Ascending aorta (tissue), 2 donors: ENCODE measurements around the gene TSG101. TPM values are rescaled to one million over a fixed set of nuclear protein-coding genes. Genes with fewer than 3 reads are reported as not detected.

Experiments used
- DNase-seq, 2 donors: peaks; one replicate each; pipeline ENCODE4 v3.0.0-alpha.2; 2019; ENCODE audit warnings: low spot score in 2 of 2
- H3K27ac ChIP-seq, 2 donors: fragments of 200-600 bp; sonication (generic); one replicate each; pipeline ENCODE4 v1.5.1; 2016 to 2017; ENCODE audit warnings: mild to moderate bottlenecking in 1 of 2
- H3K27me3 ChIP-seq: fragments of 200-600 bp; sonication (generic); one replicate; pipeline ENCODE4 v1.5.1; 2017
- H3K36me3 ChIP-seq, 2 donors: fragments of 200-600 bp; sonication (generic); one replicate each; pipeline ENCODE4 v1.5.1; 2016
- H3K4me1 ChIP-seq, 2 donors: fragments of 200-600 bp; sonication (generic); one replicate each; pipeline ENCODE4 v1.5.1; 2016 to 2017; ENCODE audit warnings: mild to moderate bottlenecking in 1 of 2
- H3K4me3 ChIP-seq, 2 donors: fragments of 200-600 bp; sonication (generic); one replicate each; pipeline ENCODE4 v1.5.1; 2016 to 2017; ENCODE audit warnings: mild to moderate bottlenecking in 1 of 2
- H3K9me3 ChIP-seq, 2 donors: fragments of 200-600 bp; sonication (generic); one replicate each; pipeline ENCODE4 v1.5.1; 2016
- intact Hi-C: fragments of 100-400 bp; cut with DNase I; formaldehyde crosslinking; loops from one replicate; pipeline ENCODE4 v1.15.1; 2023
- total RNA-seq: library from RNA; depleted of rRNA; stranded (reverse); fragments of >200 nt; gene quantifications from one replicate; pipeline ENCODE4 v1.1.0, GENCODE V29; 2016
- TF ChIP-seq, protein P1 (sequence below), 3 experiments: fragments of 200-600 bp in 2 of 3; fragments of 450-650 bp in 1 of 3; sonication (generic) in 2 of 3; IDR thresholded peaks; one replicate each; pipeline ENCODE4 v1.5.1; 2016 to 2019; ENCODE audit warnings: antibody characterized with exemption in 3 of 3, mild to moderate bottlenecking in 1 of 3, moderate library complexity in 1 of 3

The TSG101 gene
- total RNA-seq, 1 donor from 2014 or later, result 20.3 TPM

DNA sequence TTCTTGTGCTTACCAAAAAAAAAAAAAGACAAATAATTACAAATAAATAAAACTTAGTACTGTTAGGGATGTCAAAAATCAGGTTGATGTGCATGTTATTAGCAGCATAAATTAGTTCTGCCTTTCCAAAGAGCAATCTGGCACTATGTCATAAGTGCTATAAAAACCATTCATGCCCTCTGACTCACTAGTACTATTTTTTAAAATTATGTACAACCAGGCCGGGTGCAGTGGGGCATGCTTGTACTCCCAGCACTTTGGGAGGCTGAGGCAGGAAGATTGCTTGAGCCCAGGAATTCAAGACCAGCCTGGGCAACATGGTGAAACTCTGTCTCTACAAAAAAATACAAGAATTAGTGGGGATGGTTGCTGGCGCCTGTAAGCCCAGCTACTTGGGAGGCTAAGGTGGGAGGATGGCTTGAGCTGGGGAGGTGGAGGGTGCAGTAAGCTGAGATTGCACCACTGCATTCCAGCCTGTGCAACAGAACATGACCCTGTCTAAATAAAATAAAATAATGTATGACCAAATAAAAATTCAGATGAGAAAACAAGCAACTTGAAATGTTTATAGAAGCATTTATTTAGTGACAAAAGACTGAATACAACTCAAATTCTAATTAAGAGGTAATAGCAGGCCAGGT, 36.5 kb upstream of the TSG101 start:
- intact Hi-C loops, result no loop called here
- no peak overlapping the region for H3K27ac ChIP-seq
- no peak overlapping the region for H3K4me3 ChIP-seq
- H3K4me1 ChIP-seq, result no peaks in the 10 kb centered on the region
- no peaks in the 10 kb centered on the region for H3K27me3 ChIP-seq
- no peak for DNase-seq
- H3K9me3 ChIP-seq, result no peaks in the 10 kb centered on the region
- TF ChIP-seq, protein P1, sequence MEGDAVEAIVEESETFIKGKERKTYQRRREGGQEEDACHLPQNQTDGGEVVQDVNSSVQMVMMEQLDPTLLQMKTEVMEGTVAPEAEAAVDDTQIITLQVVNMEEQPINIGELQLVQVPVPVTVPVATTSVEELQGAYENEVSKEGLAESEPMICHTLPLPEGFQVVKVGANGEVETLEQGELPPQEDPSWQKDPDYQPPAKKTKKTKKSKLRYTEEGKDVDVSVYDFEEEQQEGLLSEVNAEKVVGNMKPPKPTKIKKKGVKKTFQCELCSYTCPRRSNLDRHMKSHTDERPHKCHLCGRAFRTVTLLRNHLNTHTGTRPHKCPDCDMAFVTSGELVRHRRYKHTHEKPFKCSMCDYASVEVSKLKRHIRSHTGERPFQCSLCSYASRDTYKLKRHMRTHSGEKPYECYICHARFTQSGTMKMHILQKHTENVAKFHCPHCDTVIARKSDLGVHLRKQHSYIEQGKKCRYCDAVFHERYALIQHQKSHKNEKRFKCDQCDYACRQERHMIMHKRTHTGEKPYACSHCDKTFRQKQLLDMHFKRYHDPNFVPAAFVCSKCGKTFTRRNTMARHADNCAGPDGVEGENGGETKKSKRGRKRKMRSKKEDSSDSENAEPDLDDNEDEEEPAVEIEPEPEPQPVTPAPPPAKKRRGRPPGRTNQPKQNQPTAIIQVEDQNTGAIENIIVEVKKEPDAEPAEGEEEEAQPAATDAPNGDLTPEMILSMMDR (IDR thresholded peaks at IDR 0.05), result no peak
- H3K36me3 ChIP-seq, result peaks cover 47 to 75% of the 10 kb centered on the region in 2 donors

DNA sequence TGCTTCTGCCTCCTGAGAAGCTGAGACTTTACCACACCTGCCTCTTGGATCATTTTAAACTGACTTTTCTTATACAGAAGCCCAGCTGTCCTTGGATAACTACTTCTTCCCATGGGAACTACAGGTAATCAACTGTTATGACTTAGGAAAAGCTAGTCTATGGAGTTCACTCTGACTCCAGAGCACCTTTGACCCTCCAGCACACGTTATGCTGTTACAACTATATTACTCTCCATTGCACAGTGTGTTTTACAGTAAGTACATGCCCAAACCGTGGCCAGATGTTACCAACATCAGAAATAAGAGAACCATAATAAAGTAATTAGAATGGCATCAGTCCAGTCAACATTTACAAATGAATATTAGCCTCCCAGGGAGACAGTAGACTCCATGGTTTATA, 21.3 kb upstream of the TSG101 start:
- H3K9me3 ChIP-seq, result no peaks in the 10 kb centered on the region
- H3K4me3 ChIP-seq, result no peak overlapping the region
- H3K27me3 ChIP-seq, result no peaks in the 10 kb centered on the region
- no peak overlapping the region for H3K27ac ChIP-seq
- peaks cover 31 to 49% of the 10 kb centered on the region in 2 donors for H3K36me3 ChIP-seq
- DNase-seq, result no peak
- intact Hi-C loops, result no loop called here
- TF ChIP-seq, protein P1 (IDR thresholded peaks at IDR 0.05), result no peak
- H3K4me1 ChIP-seq, result no peaks in the 10 kb centered on the region

DNA sequence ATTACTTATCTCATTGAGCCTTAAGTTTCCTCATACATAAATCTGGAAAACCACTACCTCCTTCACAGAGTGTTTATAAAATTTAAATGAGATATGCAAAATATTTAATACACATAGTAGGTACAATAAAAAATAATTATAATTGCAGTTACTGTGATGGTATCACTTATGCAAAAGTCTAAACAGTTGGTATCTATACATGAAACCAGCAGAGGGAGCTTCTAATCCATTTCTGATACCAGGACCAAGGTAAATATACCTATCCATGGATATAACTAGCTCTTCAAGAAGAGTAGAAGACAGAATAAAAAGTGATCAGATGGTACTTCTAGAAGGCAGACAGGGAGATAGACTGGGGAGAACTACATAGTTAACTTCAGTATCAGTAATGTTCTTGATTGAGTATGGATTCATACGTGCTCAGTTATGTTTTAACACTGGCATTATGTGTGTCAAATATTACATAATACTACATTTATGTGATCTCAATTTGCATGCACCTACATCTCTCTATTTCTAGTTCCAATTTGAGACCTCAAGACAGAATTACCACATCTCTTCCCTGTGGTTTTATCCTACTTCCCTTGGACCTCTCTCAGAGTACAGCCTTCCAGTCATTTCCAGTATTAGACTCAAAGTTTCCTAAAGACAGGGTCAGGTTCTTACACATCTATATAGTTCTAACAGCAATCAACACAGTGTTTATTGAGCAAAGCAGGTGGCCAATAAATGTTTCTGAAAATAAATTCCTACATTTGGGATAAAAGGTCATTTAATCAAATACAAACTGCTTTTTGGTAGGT, 13.7 kb upstream of the TSG101 start:
- Histone ChIP-seq H3K9me3 (no peaks in the 10 kb centered on the region), H3K4me1 (no peaks in the 10 kb centered on the region), H3K4me3 (no peak overlapping the region), H3K36me3 (peaks cover 4 to 41% of the 10 kb centered on the region in 2 donors), H3K27ac (no peak overlapping the region), H3K27me3 (no peaks in the 10 kb centered on the region)
- intact Hi-C loops, result no loop called here
- DNase-seq, result no peak
- TF ChIP-seq, protein P1 (IDR thresholded peaks at IDR 0.05), result peak in 1 of 3 experiments; percentile 20

DNA sequence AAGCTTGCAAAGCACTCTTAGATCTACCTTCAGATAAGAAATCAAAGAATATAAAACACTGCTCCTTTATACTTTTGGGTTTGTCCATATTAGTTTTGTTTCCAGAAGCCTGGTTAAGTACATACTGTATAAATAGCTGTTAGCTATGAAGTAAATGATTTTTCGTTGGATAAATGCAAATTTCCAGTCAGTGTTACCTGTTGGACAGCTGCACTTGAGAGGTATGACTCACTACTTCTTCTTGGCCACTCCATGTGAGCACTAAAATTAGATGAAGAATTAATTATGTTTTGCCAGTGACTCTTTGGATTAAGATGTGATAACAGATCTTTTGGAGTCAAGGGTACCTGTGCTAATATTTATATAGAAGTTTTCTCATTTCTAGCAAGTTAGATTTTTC, 9.5 kb upstream of the TSG101 start:
- no peak overlapping the region for H3K27ac ChIP-seq
- intact Hi-C loops, result no loop called here
- H3K36me3 ChIP-seq, result peaks cover 6 to 14% of the 10 kb centered on the region in 2 donors
- DNase-seq, result no peak
- H3K4me1 ChIP-seq, result no peaks in the 10 kb centered on the region
- no peaks in the 10 kb centered on the region for H3K9me3 ChIP-seq
- H3K27me3 ChIP-seq, result no peaks in the 10 kb centered on the region
- TF ChIP-seq, protein P1 (IDR thresholded peaks at IDR 0.05), result no peak
- H3K4me3 ChIP-seq, result no peak overlapping the region

DNA sequence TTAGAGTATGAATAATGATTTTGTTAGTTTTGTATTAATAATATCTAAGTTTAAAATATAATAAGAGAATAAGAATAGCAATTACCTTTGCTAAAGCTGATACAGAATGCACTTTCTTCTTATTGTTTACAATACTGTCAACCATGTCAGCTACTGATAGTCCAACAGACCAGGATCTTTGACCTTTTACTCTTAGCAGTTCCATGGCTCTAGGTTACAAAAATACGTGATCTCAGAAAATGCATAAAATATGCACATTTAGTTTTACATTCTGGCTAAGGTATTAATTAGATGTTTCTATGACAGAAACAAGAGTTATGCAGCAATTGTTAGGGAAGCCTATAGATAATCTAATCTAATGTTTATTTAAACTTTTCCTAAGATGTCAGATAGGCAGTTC, 7.5 kb upstream of the TSG101 start:
- intact Hi-C loops, result no loop called here
- no peak for DNase-seq
- peaks cover 6 to 14% of the 10 kb centered on the region in 2 donors for H3K36me3 ChIP-seq
- no peak overlapping the region for H3K27ac ChIP-seq
- no peaks in the 10 kb centered on the region for H3K4me1 ChIP-seq
- H3K4me3 ChIP-seq, result no peak overlapping the region
- H3K9me3 ChIP-seq, result no peaks in the 10 kb centered on the region
- TF ChIP-seq, protein P1 (IDR thresholded peaks at IDR 0.05), result no peak
- no peaks in the 10 kb centered on the region for H3K27me3 ChIP-seq
